HG02970 (cell line): Measurements from ENCODE around the gene PLCH1.
A peak's percentile ranks its signal among the peaks of the same experiment; 100 is the strongest.

Experiments
- ATAC-seq: cut with Tn5 transposase; IDR thresholded peaks from one replicate; pipeline ENCODE4 v1.9.1; 2021; ENCODE audit warnings: mild to moderate bottlenecking, moderate library complexity, moderate number of reproducible peaks; ENCODE audit not compliant: unreplicated experiment, low FRiP score

PLCH1 gene

GRCh38 chr3:155745795-155746550 is 1.1 kb upstream of the PLCH1 start:
- ATAC-seq: no peak

- ATAC-seq: peak; percentile 29
These were observed 753 bp downstream of the PLCH1 start for GRCh38 chr3:155744010-155744625.

- no peak for ATAC-seq
These were observed 1.3 kb downstream of the PLCH1 start for GRCh38 chr3:155743606-155744005.

- no peak for ATAC-seq
These were observed 2.4 kb downstream of the PLCH1 start for GRCh38 chr3:155742349-155742965.

- no peak for ATAC-seq
These were observed 3.3 kb downstream of the PLCH1 start for GRCh38 chr3:155741603-155742002.

- ATAC-seq: no peak
These were observed 3.8 kb downstream of the PLCH1 start for GRCh38 chr3:155741101-155741500.

- ATAC-seq: no peak
These were observed 5.7 kb downstream of the PLCH1 start for GRCh38 chr3:155739154-155739553.

GRCh38 chr3:155738580-155739076 is 6.2 kb downstream of the PLCH1 start:
- no peak for ATAC-seq

GRCh38 chr3:155737844-155738460 is 6.9 kb downstream of the PLCH1 start:
- ATAC-seq: peak; percentile 92

- ATAC-seq: no peak
These were observed 8.5 kb downstream of the PLCH1 start for GRCh38 chr3:155736381-155736780.

GRCh38 chr3:155730843-155731242 is 14.0 kb downstream of the PLCH1 start:
- ATAC-seq: no peak

GRCh38 chr3:155727836-155728235 is 17.0 kb downstream of the PLCH1 start:
- ATAC-seq: no peak

GRCh38 chr3:155714295-155714718 is 30.6 kb downstream of the PLCH1 start:
- no peak for ATAC-seq

- peak; percentile 86 for ATAC-seq
These were observed 32.9 kb downstream of the PLCH1 start for GRCh38 chr3:155712008-155712407.

- no peak for ATAC-seq
These were observed 39.9 kb downstream of the PLCH1 start for GRCh38 chr3:155704771-155705559.

- no peak for ATAC-seq
These were observed 40.8 kb downstream of the PLCH1 start for GRCh38 chr3:155704061-155704460.

GRCh38 chr3:155702745-155703591 is 41.9 kb downstream of the PLCH1 start:
- no peak for ATAC-seq

GRCh38 chr3:155701882-155702465 is 42.9 kb downstream of the PLCH1 start:
- no peak for ATAC-seq

GRCh38 chr3:155697542-155697941 is 47.3 kb downstream of the PLCH1 start:
- no peak for ATAC-seq
